ENCODE measurements around the gene KCNK17.

Gene KCNK17

GRCh38 chr6:39282774-39283173 is 31.4 kb downstream of the KCNK17 start:
- H3K4me1 ChIP-seq (ENCODE audit: control insufficient read depth, insufficient read depth, low read length, unreplicated experiment), result no peaks in the 10 kb centered on the region
- H3K79me2 ChIP-seq (ENCODE audit: control insufficient read depth, insufficient read depth, low read length, unreplicated experiment), result no peaks in the 10 kb centered on the region
- peaks cover 4% of the 10 kb centered on the region; the same call in 1 of the 2 replicates for H3K27me3 ChIP-seq (ENCODE audit: insufficient read depth, low read length)
- H3K27ac ChIP-seq (ENCODE audit: low read depth, low read length), result no peak overlapping the region
- H3K4me3 ChIP-seq (ENCODE audit: low read depth, low read length), result no peak overlapping the region
- no peak overlapping the region for H2AFZ ChIP-seq (ENCODE audit: low read length, unreplicated experiment)
- H3K36me3 ChIP-seq (ENCODE audit: insufficient read depth, low read length), result no peaks in the 10 kb centered on the region

DNA sequence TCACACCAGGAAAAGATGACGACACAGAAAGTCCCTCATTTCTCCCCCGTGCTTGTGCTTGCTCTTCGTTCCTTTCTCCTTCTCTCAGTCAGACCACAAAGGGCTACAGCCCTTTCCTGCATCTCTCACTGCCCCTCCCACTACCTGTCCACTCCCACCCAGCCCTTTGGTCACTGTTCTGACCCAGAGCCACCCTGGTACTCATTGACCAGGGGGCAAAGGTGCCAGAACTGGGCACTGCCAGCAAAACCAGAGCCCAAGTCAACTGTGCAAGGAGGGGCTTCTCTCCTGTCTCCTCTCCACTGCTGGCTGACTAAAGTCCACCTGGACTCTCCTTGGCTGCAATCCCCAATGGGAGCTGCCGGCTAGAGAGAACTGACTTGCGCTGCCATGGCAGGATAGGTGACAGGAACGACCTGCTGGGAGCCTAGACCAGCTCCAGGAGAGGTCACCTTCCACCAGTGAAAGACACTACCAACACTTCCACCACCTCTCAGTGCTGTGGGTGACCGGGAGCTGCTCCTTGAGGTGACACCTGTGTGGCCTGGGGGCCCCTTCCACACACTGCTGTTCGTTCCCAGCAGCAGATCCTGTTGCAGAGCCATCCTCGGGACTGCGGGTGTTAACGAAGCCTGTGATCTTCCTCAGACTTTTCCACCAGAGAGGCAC is 32.8 kb downstream of the KCNK17 start:
- H3K4me3 ChIP-seq (ENCODE audit: low read depth, low read length), result no peak overlapping the region
- H3K27me3 ChIP-seq (ENCODE audit: insufficient read depth, low read length), result peaks cover 4% of the 10 kb centered on the region; the same call in 1 of the 2 replicates
- H2AFZ ChIP-seq (ENCODE audit: low read length, unreplicated experiment), result no peak overlapping the region
- H3K4me1 ChIP-seq (ENCODE audit: control insufficient read depth, insufficient read depth, low read length, unreplicated experiment), result no peaks in the 10 kb centered on the region
- H3K79me2 ChIP-seq (ENCODE audit: control insufficient read depth, insufficient read depth, low read length, unreplicated experiment), result no peaks in the 10 kb centered on the region
- H3K36me3 ChIP-seq (ENCODE audit: insufficient read depth, low read length), result no peaks in the 10 kb centered on the region
- H3K27ac ChIP-seq (ENCODE audit: low read depth, low read length), result no peak overlapping the region

DNA sequence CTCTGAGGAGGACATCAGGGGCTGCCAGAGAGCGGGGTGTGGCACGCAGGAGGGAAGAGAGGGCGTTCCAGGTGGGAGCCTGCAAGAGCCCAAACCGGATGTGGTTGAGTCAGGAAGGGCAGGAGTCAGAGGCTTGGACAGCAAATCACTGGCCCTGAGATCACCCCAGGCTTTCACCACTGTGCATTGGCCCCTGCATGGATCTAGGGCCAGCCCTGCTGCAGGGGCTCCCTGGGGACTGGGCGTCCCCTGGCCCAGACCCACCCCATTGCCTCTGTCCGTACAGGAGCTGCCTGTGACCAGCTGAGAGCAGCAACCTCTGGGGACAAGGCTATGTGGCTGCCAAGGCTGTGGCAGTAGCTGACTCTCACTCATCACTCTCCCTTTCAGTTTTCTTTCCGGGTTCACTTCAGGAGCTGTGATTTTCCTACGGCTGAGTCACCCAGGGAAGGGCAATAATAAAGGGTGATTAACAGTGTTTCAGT is 33.9 kb downstream of the KCNK17 start:
- Histone ChIP-seq H2AFZ (ENCODE audit: low read length, unreplicated experiment) (no peak overlapping the region), H3K4me1 (ENCODE audit: control insufficient read depth, insufficient read depth, low read length, unreplicated experiment) (no peaks in the 10 kb centered on the region), H3K79me2 (ENCODE audit: control insufficient read depth, insufficient read depth, low read length, unreplicated experiment) (no peaks in the 10 kb centered on the region), H3K27ac (ENCODE audit: low read depth, low read length) (no peak overlapping the region), H3K4me3 (ENCODE audit: low read depth, low read length) (no peak overlapping the region), H3K36me3 (ENCODE audit: insufficient read depth, low read length) (no peaks in the 10 kb centered on the region), H3K27me3 (ENCODE audit: insufficient read depth, low read length) (peaks cover under 1% of the 10 kb centered on the region; the same call in 1 of the 2 replicates)

DNA sequence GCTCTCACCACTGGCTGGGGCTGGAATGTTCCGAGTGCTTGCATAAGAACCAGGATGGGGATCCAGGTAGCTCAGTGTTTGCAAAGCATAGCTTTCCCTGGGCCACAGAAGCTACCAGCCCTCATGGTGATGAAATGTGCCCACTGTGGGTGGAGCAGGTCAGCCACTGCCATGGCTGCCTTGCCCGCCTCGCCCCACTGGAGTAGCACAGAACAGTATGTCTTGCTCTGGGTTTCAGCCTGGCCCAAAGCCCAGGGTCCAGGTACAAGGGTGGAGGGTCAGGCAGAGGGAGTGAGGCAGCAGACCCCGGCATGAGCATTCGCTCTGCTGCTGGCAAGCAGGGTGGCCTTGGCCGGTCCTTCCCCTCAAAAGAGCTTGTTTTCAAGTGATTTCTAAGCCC is 34.7 kb downstream of the KCNK17 start:
- no peaks in the 10 kb centered on the region for H3K4me1 ChIP-seq (ENCODE audit: control insufficient read depth, insufficient read depth, low read length, unreplicated experiment)
- H3K27ac ChIP-seq (ENCODE audit: low read depth, low read length), result no peak overlapping the region
- no peaks in the 10 kb centered on the region for H3K36me3 ChIP-seq (ENCODE audit: insufficient read depth, low read length)
- H3K79me2 ChIP-seq (ENCODE audit: control insufficient read depth, insufficient read depth, low read length, unreplicated experiment), result no peaks in the 10 kb centered on the region
- no peak overlapping the region for H2AFZ ChIP-seq (ENCODE audit: low read length, unreplicated experiment)
- H3K27me3 ChIP-seq (ENCODE audit: insufficient read depth, low read length), result peaks cover 5% of the 10 kb centered on the region; the same call in 1 of the 2 replicates
- no peak overlapping the region for H3K4me3 ChIP-seq (ENCODE audit: low read depth, low read length)

GRCh38 chr6:39276379-39276995 is 37.7 kb downstream of the KCNK17 start:
- peaks cover 6% of the 10 kb centered on the region; the same call in 1 of the 2 replicates for H3K27me3 ChIP-seq (ENCODE audit: insufficient read depth, low read length)
- no peaks in the 10 kb centered on the region for H3K4me1 ChIP-seq (ENCODE audit: control insufficient read depth, insufficient read depth, low read length, unreplicated experiment)
- no peak overlapping the region for H3K4me3 ChIP-seq (ENCODE audit: low read depth, low read length)
- no peak overlapping the region for H3K27ac ChIP-seq (ENCODE audit: low read depth, low read length)
- H2AFZ ChIP-seq (ENCODE audit: low read length, unreplicated experiment), result no peak overlapping the region
- H3K36me3 ChIP-seq (ENCODE audit: insufficient read depth, low read length), result no peaks in the 10 kb centered on the region
- H3K79me2 ChIP-seq (ENCODE audit: control insufficient read depth, insufficient read depth, low read length, unreplicated experiment), result no peaks in the 10 kb centered on the region

GRCh38 chr6:39274903-39275302 is 39.3 kb downstream of the KCNK17 start:
- Histone ChIP-seq H3K27ac (ENCODE audit: low read depth, low read length) (no peak overlapping the region), H3K36me3 (ENCODE audit: insufficient read depth, low read length) (no peaks in the 10 kb centered on the region), H3K4me3 (ENCODE audit: low read depth, low read length) (no peak overlapping the region), H3K27me3 (ENCODE audit: insufficient read depth, low read length) (peaks cover 6% of the 10 kb centered on the region; the same call in 1 of the 2 replicates), H2AFZ (ENCODE audit: low read length, unreplicated experiment) (no peak overlapping the region), H3K79me2 (ENCODE audit: control insufficient read depth, insufficient read depth, low read length, unreplicated experiment) (no peaks in the 10 kb centered on the region), H3K4me1 (ENCODE audit: control insufficient read depth, insufficient read depth, low read length, unreplicated experiment) (no peaks in the 10 kb centered on the region)

DNA sequence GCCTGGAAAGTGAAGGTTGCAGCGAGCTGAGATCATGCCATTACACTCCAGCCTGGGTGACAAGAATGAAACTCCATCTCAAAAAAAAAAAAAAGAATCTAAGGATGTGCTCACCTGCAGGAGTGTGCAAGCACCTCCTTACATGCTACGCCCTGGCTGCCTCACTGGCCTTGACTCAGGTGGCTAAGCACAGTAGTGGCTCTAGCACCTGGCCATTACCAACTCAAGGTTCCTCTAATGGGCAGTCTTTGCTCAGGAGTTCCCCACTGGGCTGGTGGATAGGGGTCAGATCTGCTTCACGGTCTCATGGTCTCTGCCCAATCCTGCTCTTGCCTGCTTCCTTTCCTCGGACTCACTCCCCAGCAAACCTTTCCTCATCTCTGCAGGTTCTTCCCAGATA is 39.7 kb downstream of the KCNK17 start:
- Histone ChIP-seq H3K36me3 (ENCODE audit: insufficient read depth, low read length) (no peaks in the 10 kb centered on the region), H3K27ac (ENCODE audit: low read depth, low read length) (no peak overlapping the region), H3K4me1 (ENCODE audit: control insufficient read depth, insufficient read depth, low read length, unreplicated experiment) (no peaks in the 10 kb centered on the region), H3K4me3 (ENCODE audit: low read depth, low read length) (no peak overlapping the region), H2AFZ (ENCODE audit: low read length, unreplicated experiment) (no peak overlapping the region), H3K27me3 (ENCODE audit: insufficient read depth, low read length) (peaks cover 6% of the 10 kb centered on the region; the same call in 1 of the 2 replicates), H3K79me2 (ENCODE audit: control insufficient read depth, insufficient read depth, low read length, unreplicated experiment) (no peaks in the 10 kb centered on the region)

- Histone ChIP-seq H3K79me2 (ENCODE audit: control insufficient read depth, insufficient read depth, low read length, unreplicated experiment) (no peaks in the 10 kb centered on the region), H3K27me3 (ENCODE audit: insufficient read depth, low read length) (peaks cover 6% of the 10 kb centered on the region; the same call in 1 of the 2 replicates), H3K4me1 (ENCODE audit: control insufficient read depth, insufficient read depth, low read length, unreplicated experiment) (no peaks in the 10 kb centered on the region), H3K27ac (ENCODE audit: low read depth, low read length) (no peak overlapping the region), H3K36me3 (ENCODE audit: insufficient read depth, low read length) (no peaks in the 10 kb centered on the region), H3K4me3 (ENCODE audit: low read depth, low read length) (no peak overlapping the region), H2AFZ (ENCODE audit: low read length, unreplicated experiment) (no peak overlapping the region)
These were observed 40.8 kb downstream of the KCNK17 start for GRCh38 chr6:39273406-39273821.

GRCh38 chr6:39269961-39270360 is 44.3 kb downstream of the KCNK17 start:
- Histone ChIP-seq H3K27me3 (ENCODE audit: insufficient read depth, low read length) (peaks cover 5% of the 10 kb centered on the region; the same call in 1 of the 2 replicates), H2AFZ (ENCODE audit: low read length, unreplicated experiment) (no peak overlapping the region), H3K79me2 (ENCODE audit: control insufficient read depth, insufficient read depth, low read length, unreplicated experiment) (no peaks in the 10 kb centered on the region), H3K4me1 (ENCODE audit: control insufficient read depth, insufficient read depth, low read length, unreplicated experiment) (no peaks in the 10 kb centered on the region), H3K4me3 (ENCODE audit: low read depth, low read length) (no peak overlapping the region), H3K36me3 (ENCODE audit: insufficient read depth, low read length) (no peaks in the 10 kb centered on the region), H3K27ac (ENCODE audit: low read depth, low read length) (no peak overlapping the region)

DNA sequence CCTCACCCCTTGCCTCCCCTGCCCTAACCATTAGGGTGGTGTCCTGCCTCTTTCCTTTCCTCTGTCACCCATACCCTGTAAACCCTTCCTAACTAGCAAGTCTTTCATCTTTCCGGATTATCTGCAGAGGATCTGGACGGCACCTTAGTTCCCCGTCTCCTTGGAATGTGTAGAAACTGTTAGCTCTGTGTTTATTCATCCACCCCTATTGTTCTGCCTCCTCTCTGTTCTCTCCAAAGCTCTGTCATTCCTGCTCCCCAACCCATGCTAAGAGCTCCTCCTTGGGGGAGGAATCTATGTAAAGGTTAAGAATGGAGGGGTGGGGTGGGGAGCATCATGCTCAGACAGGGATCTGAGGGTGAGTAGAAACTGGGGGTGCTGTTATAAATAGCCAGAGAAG is 45.5 kb downstream of the KCNK17 start:
- no peak overlapping the region for H2AFZ ChIP-seq (ENCODE audit: low read length, unreplicated experiment)
- H3K79me2 ChIP-seq (ENCODE audit: control insufficient read depth, insufficient read depth, low read length, unreplicated experiment), result no peaks in the 10 kb centered on the region
- H3K27ac ChIP-seq (ENCODE audit: low read depth, low read length), result no peak overlapping the region
- H3K36me3 ChIP-seq (ENCODE audit: insufficient read depth, low read length), result no peaks in the 10 kb centered on the region
- H3K4me3 ChIP-seq (ENCODE audit: low read depth, low read length), result no peak overlapping the region
- no peaks in the 10 kb centered on the region for H3K27me3 ChIP-seq (ENCODE audit: insufficient read depth, low read length)
- no peaks in the 10 kb centered on the region for H3K4me1 ChIP-seq (ENCODE audit: control insufficient read depth, insufficient read depth, low read length, unreplicated experiment)

GRCh38 chr6:39268171-39268570 is 46.0 kb downstream of the KCNK17 start:
- Histone ChIP-seq H3K27me3 (ENCODE audit: insufficient read depth, low read length) (no peaks in the 10 kb centered on the region; the same call in 1 of the 2 replicates), H3K4me3 (ENCODE audit: low read depth, low read length) (no peak overlapping the region), H3K4me1 (ENCODE audit: control insufficient read depth, insufficient read depth, low read length, unreplicated experiment) (no peaks in the 10 kb centered on the region), H3K79me2 (ENCODE audit: control insufficient read depth, insufficient read depth, low read length, unreplicated experiment) (no peaks in the 10 kb centered on the region), H2AFZ (ENCODE audit: low read length, unreplicated experiment) (no peak overlapping the region), H3K27ac (ENCODE audit: low read depth, low read length) (no peak overlapping the region), H3K36me3 (ENCODE audit: insufficient read depth, low read length) (no peaks in the 10 kb centered on the region)
